Natural killer cell (primary cell): Measurements from ENCODE around the gene BRD9. TPM values are rescaled to one million over a fixed set of nuclear protein-coding genes. Genes with fewer than 3 reads are reported as not detected.
"Not testable (repeated sequence)": the region's sequence is repeated elsewhere in the genome, so short reads cannot be mapped to it uniquely, and the experiment has no call there.

Experiments used
- ATAC-seq, 3 donors: fragments of 150-1000 bp in 2 of 3; fragments of 200-7000 bp in 1 of 3; cut with Tn5 transposase; 1 replicate in 1 of 3; 2 replicates in 2 of 3; pipeline ENCODE4 v1.10.0; 2021; ENCODE audit warnings: mild to moderate bottlenecking in 2 of 3, moderate library complexity in 2 of 3
- DNase-seq, 2 donors: peaks; one replicate each; pipeline versions ENCODE4 v3.0.0 to v3.0.0-alpha.2; 2013 to 2021; ENCODE audit warnings: mixed read lengths in 1 of 2
- H3K27ac ChIP-seq: one replicate; pipeline ENCODE4 v1.5.1; 2013; ENCODE audit warnings: mild to moderate bottlenecking, low read length
- H3K27me3 ChIP-seq: one replicate; pipeline ENCODE4 v1.6.1; 2013; ENCODE audit warnings: low read length; ENCODE audit not compliant: control insufficient read depth, insufficient read depth
- H3K36me3 ChIP-seq: one replicate; pipeline ENCODE4 v1.6.1; 2013; ENCODE audit warnings: low read length; ENCODE audit not compliant: control insufficient read depth, insufficient read depth
- H3K4me1 ChIP-seq: one replicate; pipeline ENCODE4 v1.6.1; 2013; ENCODE audit warnings: low read length; ENCODE audit not compliant: control insufficient read depth, insufficient read depth
- H3K4me3 ChIP-seq: one replicate; pipeline ENCODE4 v1.5.1; 2013; ENCODE audit warnings: low read length
- H3K9me3 ChIP-seq: one replicate; pipeline ENCODE4 v1.6.1; 2013; ENCODE audit warnings: low read length; ENCODE audit not compliant: control insufficient read depth, insufficient read depth
- H3K27ac Mint-ChIP-seq, 2 donors: one replicate each; pipeline ENCODE4 v1.8.0; 2022; ENCODE audit warnings: mild to moderate bottlenecking in 2 of 2, mixed read lengths in 2 of 2, moderate library complexity in 1 of 2
- H3K27me3 Mint-ChIP-seq, 2 donors: one replicate each; pipeline ENCODE4 v1.8.0; 2022; ENCODE audit warnings: low read depth in 2 of 2, mixed read lengths in 2 of 2
- H3K36me3 Mint-ChIP-seq: one replicate; pipeline ENCODE4 v1.8.0; 2022; ENCODE audit warnings: mixed read lengths
- H3K4me1 Mint-ChIP-seq, 2 donors: one replicate each; pipeline ENCODE4 v1.8.0; 2022; ENCODE audit warnings: mixed read lengths in 2 of 2
- H3K4me3 Mint-ChIP-seq: one replicate; pipeline ENCODE4 v1.8.0; 2022; ENCODE audit warnings: mild to moderate bottlenecking, moderate library complexity, mixed read lengths
- H3K9me3 Mint-ChIP-seq, 2 donors: one replicate each; pipeline ENCODE4 v1.8.0; 2022; ENCODE audit warnings: mixed read lengths in 2 of 2
- WGBS: methylation state at CpG from one replicate; pipeline ENCODE4 v1.1.7; 2013; ENCODE audit warnings: missing lambda C conversion rate; ENCODE audit not compliant: insufficient coverage; 5-methylcytosine and 5-hydroxymethylcytosine counted together
- intact Hi-C: fragments of 100-400 bp; cut with micrococcal nuclease; formaldehyde crosslinking; loops from one replicate; pipeline ENCODE4 v1.14.2; 2022
- total RNA-seq, 4 donors: library from RNA; stranded (reverse); fragments of 120-200 nt in 1 of 4; gene quantifications; one replicate each; pipeline versions ENCODE4 v1.2.3 to v1.2.4, GENCODE V29; 2013 to 2022
- TF ChIP-seq, protein P1 (sequence below): fragments of 200-600 bp; IDR thresholded peaks from one replicate; pipeline ENCODE4 v1.8.0; 2022; ENCODE audit warnings: antibody characterized with exemption

Gene BRD9
- total RNA-seq, 3 donors from 2014 or later (not counting 1 experiment from before 2014, with no cell fraction given), result 59.7 to 80.0 (median 76.0) TPM

DNA sequence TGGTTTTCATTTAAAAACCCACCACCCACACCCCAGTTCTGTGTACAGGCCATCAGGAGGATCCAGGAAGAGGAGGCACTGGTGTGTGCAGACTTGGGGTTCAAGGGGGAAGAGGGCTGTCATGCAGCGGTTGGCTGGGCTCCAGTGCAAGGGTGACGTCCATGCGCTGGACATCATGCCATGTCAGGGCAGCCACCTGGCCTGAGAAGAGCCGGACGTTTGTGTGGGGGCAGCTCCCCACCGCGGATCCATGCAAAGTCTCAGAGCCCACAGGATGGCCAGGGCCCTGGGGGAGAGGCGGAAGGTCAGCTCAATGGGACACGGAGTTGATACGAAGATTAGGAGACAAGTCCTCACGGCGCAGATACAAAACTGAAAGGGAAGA lies 11.1 kb downstream of the BRD9 start:
- peaks cover 59% of the 10 kb centered on the region for H3K36me3 ChIP-seq
- H3K27me3 Mint-ChIP-seq, result no peaks in the 10 kb centered on the region
- peaks cover 11% of the 10 kb centered on the region for H3K9me3 ChIP-seq
- ATAC-seq (no peak), DNase-seq (no peak)
- H3K27ac Mint-ChIP-seq, result no peak overlapping the region
- peaks cover 8% of the 10 kb centered on the region for H3K36me3 Mint-ChIP-seq
- no peak overlapping the region for H3K4me3 ChIP-seq
- no peak overlapping the region for H3K27ac ChIP-seq
- peaks cover 8 to 10% of the 10 kb centered on the region in 2 donors for H3K9me3 Mint-ChIP-seq
- TF ChIP-seq, protein P1, sequence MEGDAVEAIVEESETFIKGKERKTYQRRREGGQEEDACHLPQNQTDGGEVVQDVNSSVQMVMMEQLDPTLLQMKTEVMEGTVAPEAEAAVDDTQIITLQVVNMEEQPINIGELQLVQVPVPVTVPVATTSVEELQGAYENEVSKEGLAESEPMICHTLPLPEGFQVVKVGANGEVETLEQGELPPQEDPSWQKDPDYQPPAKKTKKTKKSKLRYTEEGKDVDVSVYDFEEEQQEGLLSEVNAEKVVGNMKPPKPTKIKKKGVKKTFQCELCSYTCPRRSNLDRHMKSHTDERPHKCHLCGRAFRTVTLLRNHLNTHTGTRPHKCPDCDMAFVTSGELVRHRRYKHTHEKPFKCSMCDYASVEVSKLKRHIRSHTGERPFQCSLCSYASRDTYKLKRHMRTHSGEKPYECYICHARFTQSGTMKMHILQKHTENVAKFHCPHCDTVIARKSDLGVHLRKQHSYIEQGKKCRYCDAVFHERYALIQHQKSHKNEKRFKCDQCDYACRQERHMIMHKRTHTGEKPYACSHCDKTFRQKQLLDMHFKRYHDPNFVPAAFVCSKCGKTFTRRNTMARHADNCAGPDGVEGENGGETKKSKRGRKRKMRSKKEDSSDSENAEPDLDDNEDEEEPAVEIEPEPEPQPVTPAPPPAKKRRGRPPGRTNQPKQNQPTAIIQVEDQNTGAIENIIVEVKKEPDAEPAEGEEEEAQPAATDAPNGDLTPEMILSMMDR, result no peak
- peaks cover 24 to 36% of the 10 kb centered on the region in 2 donors for H3K4me1 Mint-ChIP-seq
- no peaks in the 10 kb centered on the region for H3K27me3 ChIP-seq
- no peak overlapping the region for H3K4me3 Mint-ChIP-seq
- intact Hi-C loops, result no loop called here
- H3K4me1 ChIP-seq, result peaks cover 7% of the 10 kb centered on the region
- WGBS, result 95% methylated on average over 12 of the region's 12 CpGs

GRCh38 chr5:880816-881550 lies 11.6 kb downstream of the BRD9 start:
- 97% methylated on average over 35 of the region's 35 CpGs for WGBS
- Mint-ChIP-seq H3K9me3 (peaks cover 8 to 10% of the 10 kb centered on the region in 2 donors), H3K4me3 (no peak overlapping the region)

DNA sequence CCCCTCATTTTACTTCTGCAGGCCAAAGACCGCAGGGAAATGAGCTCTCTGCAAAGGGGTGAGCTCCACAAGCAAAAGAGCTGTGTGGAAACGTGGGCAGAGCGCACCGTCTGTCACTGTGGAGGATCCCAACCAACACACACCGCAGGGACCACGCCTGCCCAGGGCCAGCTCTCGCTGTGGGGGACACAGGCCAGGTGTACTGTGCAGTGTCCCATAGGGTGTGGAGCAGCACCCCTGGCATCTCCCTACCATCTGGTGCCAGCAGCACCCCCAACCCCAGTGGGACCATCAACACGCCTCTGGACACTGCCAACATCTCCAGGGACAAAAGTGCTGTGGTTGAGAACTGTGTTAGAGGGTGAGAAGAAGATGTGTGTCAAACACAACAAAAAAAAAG lies 13.9 kb downstream of the BRD9 start:
- H3K27me3 ChIP-seq, DNase-seq, H3K27ac Mint-ChIP-seq, ATAC-seq, H3K27me3 Mint-ChIP-seq, H3K4me1 ChIP-seq, H3K4me3 ChIP-seq, intact Hi-C loops, H3K4me3 Mint-ChIP-seq, H3K27ac ChIP-seq: not testable (repeated sequence)
- peaks cover 11% of the 10 kb centered on the region for H3K9me3 ChIP-seq
- H3K36me3 ChIP-seq, result peaks cover 55% of the 10 kb centered on the region
- no CpG with 5 or more reads among the region's 8 CpGs for WGBS
- H3K9me3 Mint-ChIP-seq, result peaks cover 8 to 10% of the 10 kb centered on the region in 2 donors
- H3K36me3 Mint-ChIP-seq, result peaks cover 24% of the 10 kb centered on the region
- peaks cover 24 to 30% of the 10 kb centered on the region in 2 donors for H3K4me1 Mint-ChIP-seq

More at GRCh38 chr5:880816-881550, 11.6 kb downstream of the BRD9 start:
- Mint-ChIP-seq H3K27me3 (no peaks in the 10 kb centered on the region), H3K27ac (no peak overlapping the region), H3K36me3 (peaks cover 8% of the 10 kb centered on the region), H3K4me1 (peaks cover 24 to 36% of the 10 kb centered on the region in 2 donors)
- intact Hi-C loops, result no loop called here
- H3K27me3 ChIP-seq, result no peaks in the 10 kb centered on the region
- H3K9me3 ChIP-seq, result peaks cover 11% of the 10 kb centered on the region
- H3K4me3 ChIP-seq, result no peak overlapping the region
- TF ChIP-seq, protein P1, result no peak
- no peak for ATAC-seq
- H3K27ac ChIP-seq, result no peak overlapping the region
- H3K4me1 ChIP-seq, result peaks cover 7% of the 10 kb centered on the region
- peaks cover 59% of the 10 kb centered on the region for H3K36me3 ChIP-seq
- DNase-seq, result no peak

GRCh38 chr5:878125-878524 lies 14.5 kb downstream of the BRD9 start:
- no peak overlapping the region for H3K4me3 ChIP-seq
- Mint-ChIP-seq H3K9me3 (peaks cover 8 to 10% of the 10 kb centered on the region in 2 donors), H3K27me3 (no peaks in the 10 kb centered on the region), H3K27ac (no peak overlapping the region), H3K4me3 (no peak overlapping the region), H3K4me1 (peaks cover 26 to 30% of the 10 kb centered on the region in 2 donors), H3K36me3 (peaks cover 22% of the 10 kb centered on the region)
- DNase-seq (no peak), ATAC-seq (peak in 1 of 3 donors; percentile 25)
- H3K9me3 ChIP-seq, result peaks cover 11% of the 10 kb centered on the region
- peaks cover 51% of the 10 kb centered on the region for H3K36me3 ChIP-seq
- H3K27me3 ChIP-seq, result no peaks in the 10 kb centered on the region
- 96% methylated on average over 15 of the region's 15 CpGs for WGBS
- TF ChIP-seq, protein P1, result no peak
- intact Hi-C loops, result no loop called here
- peaks cover 7% of the 10 kb centered on the region for H3K4me1 ChIP-seq
- H3K27ac ChIP-seq, result no peak overlapping the region
